ENCODE results near the gene ALOX12.
A peak's percentile ranks its signal among the peaks of the same experiment; 100 is the strongest.

ALOX12 gene

DNA sequence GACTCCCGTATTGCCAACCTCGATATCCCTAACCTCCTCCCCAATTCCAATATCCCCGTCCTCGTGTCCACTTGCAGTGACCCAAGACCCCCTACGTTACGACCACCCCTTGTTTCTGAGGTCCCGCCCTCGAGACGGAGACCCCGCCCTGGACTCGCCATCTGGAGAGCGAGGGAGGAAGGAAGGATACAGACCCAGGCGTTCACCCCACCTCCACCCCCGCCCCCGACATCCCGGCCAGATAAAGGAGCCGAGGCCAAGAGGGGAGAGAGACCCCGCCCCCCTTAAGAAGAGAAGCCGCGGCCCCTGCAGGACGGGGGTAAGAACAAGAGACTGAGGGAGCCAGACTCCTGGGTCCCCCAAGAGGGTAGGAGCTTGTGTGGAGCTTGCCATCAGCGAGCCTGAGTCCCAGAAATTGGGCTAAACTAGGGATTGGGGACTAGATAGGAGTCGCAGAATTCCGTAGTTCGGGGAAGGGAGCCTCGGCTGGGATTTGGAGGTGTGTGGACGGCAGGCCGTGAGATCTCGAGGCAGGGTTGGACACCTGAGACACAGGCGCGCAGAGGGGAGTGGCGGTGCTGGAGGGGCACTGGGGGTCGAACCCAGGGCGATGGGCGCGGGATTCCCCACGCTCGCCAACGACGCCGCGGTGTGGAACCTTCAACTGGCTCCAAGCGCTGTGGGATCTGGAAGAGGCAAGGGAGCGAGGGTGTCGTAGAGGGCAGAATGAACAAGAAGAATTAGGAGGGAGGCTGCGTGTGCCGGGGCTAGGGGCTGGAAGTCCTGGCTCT is 27.1 kb downstream of the ALOX12 start, which contains the start of gene BCL6B:
Gene BCL6B (plus strand): TSS at position 270 of the 791 bp plus-strand sequence. CDS start 622 bp downstream, outside the sequence.
- no peak for DNase-seq

GRCh38 chr17:7023576-7024401 is 27.9 kb downstream of the ALOX12 start:
- DNase-seq: peak; percentile 96 to 97

- DNase-seq: no peak
These were observed 28.5 kb downstream of the ALOX12 start for GRCh38 chr17:7024402-7024785.

DNA sequence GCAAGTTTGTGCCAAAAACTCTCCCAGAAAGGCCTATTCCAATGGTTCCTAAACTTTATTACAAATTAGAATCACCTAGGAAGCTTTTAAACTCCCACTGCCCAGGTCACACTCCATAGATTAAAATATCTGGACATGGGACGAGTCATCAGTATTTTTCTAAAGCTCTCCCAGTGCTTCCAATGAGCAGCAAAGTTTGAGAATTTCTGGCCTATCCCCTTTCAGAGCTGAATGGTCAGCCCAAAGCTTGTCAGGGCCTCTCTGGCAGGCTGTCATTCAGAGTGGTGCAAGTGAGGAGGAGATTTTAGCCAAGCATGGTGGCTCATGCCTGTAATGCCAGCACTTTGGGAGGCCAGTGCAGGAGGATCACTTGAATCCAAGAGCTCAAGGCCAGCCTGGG is 29.4 kb downstream of the ALOX12 start:
- DNase-seq: no peak

GRCh38 chr17:7026471-7027115 is 30.7 kb downstream of the ALOX12 start:
- DNase-seq: no peak

DNA sequence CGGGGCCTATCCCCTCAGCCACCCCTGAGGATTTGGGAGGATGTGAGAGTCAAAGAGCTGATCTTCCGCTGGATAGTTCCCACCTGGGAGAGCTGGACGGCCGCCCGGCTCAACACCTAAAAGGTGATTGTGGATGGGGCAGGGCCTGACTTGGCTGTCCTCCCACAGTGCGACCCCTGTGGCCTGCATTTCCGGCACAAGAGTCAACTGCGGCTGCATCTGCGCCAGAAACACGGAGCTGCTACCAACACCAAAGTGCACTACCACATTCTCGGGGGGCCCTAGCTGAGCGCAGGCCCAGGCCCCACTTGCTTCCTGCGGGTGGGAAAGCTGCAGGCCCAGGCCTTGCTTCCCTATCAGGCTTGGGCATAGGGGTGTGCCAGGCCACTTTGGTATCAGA is 31.5 kb downstream of the ALOX12 start:
- DNase-seq: no peak

DNA sequence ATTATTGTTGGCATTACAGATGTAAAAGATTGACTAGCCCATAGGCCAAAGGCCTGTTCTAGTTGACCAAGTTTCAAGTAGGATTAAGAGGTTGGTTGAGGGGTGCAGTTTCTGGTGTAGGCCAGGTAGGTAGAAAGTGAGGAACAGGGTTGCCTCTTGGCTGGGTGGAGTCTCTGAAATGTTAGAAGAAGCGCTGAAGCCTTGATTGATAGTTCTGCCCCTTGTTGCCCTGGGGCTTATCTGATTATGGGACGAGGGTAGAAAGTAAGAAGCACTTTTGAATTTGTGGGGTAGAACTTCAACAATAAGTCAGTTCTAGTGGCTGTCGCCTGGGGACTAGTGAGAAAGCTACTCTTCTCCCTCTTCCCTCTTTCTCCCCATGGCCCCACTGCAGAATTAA is 33.2 kb downstream of the ALOX12 start:
- DNase-seq: no peak

DNA sequence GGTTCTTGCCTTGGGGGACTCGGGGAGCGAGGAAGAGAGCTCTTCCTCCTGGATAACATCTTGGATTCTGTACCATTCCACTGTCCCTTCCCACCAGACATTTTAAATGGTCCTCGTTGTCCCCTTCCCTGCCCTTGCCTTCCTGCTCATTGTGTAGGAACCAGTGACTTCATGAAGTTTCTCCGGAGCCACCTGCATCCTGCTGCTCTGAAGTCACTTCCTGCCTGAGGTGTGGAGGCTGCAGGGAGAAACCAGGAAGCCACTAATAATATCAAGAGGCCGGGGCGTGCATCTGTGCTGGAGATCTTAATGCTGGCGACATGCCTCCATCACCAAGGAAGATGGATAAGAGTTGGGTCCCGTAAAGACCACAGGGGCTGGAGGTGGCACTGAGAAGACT is 33.8 kb downstream of the ALOX12 start:
- peak; percentile 58 to 71 for DNase-seq

DNA sequence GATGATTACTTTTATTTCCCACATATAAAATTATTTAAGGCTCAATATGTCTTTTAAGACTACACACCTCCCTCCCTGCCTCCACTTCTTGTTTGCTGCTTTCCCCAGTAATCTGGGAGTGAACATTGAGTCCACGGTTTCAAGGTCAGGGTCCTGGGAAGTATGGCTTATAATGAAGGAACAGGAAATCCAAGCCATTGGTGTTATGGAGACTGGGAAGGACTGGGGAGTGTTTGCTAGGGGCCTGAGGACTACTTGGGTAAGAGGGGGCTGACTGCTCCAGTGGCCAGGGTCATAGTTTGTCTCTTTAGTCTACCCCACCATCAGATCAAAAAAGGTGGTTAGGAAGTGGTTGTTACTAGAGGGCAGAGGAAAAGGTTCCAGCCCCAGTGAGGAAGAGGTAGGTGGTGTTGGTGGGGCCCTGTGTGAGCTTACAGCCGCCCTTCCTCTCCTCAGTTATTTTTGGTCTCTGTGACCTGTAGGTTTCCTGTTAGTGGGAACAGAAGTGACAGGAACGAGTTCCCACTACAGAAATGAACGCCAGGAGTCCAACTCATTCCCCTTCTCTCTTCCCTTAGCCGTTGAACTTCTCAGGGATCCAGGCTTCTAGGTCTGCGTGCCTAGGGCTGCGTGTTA is 39.2 kb downstream of the ALOX12 start:
- peak in 1 of 2 experiments; percentile 55 for DNase-seq

DNA sequence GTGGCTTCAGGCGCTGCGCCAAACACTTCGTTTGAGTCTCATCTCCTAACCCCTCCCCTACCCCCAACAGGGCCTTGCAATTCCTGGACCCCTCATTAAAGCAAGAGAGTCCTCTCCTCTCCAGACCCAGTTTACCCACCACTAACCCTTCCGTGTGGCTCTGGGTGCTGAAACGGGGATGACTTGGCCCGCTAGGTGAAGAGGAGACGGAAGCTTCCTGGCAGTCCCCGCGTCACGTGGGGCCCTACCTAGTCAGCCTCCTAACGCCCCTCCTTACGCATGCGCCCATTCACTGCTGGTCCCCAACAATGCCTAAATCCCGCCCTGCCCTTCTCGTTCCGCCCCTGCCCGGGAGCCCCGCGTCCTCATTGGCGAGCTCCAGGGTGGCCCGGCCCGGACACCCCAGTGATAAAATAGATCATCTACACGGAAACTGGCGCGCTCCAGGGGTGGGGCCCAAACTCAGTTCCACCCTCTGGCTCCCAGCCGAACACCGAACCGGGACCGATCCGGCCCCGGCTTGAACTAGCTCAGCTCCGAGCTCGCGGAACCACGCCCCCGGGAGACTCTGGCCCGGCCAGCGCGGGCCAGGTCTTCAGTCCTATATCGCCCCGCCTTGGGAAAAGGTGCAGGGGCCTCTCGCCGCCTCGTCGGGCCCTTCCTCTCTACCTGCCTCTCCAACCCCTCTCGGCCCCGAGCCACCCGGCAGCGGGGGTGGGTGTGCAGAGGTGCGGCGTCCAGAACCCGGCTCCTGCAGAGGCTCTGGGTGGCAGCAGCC is 39.9 kb downstream of the ALOX12 start, which contains the start of gene SLC16A13:
Gene SLC16A13 (plus strand): TSS at position 425 of the 778 bp plus-strand sequence. CDS start 368 bp downstream, outside the sequence.
- DNase-seq: peak; percentile 98 to 99

GRCh38 chr17:7038025-7038862 is 42.4 kb downstream of the ALOX12 start:
- DNase-seq: no peak

DNA sequence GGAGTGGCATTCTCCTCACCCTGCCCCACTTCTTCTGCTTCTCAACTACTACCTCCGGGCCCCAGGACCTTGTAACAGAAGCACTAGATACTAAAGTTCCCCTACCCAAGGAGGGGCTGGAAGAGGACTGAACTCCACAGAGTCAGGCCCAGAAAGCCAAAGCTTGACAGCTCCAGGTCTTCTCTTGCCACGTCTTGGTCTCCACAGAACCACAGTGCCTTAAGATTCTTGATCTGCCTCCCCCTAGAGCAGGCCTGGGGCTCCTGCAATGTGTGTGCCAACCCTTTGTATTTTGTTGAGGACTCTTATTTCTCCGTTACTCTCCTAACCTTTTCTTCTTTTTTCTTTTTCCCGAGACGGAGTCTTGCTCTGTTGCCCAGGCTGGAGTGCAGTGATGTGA is 44.0 kb downstream of the ALOX12 start:
- no peak for DNase-seq

- peak; percentile 26 to 34 for DNase-seq
These were observed 46.0 kb downstream of the ALOX12 start for GRCh38 chr17:7041607-7042500.

GRCh38 chr17:7042501-7043181 is 46.8 kb downstream of the ALOX12 start:
- peak; percentile 46 to 57 for DNase-seq

DNA sequence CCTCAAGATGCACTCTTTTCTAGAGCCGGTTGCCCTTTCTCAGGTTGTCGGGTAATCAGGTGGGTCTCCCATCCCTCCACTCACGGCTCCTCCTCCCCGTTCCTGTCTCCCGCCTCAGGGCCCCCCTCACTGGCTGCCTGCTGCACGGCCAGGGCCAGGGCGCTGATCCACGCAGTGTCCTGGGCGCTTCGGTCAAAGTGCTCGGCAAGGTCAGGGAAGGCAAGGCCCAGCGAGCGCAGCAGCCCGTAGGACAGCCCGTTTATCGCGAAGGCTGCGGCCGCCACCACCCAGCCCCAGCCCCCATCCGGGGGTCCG is 47.3 kb downstream of the ALOX12 start:
- DNase-seq: no peak

GRCh38 chr17:7043497-7044198 is 47.8 kb downstream of the ALOX12 start, which contains the start of gene SLC16A11:
SLC16A11 (minus strand) TSS chr17:7044092; CDS start chr17:7043513, 579 bp downstream.
- DNase-seq: peak; percentile 45 to 57

DNA sequence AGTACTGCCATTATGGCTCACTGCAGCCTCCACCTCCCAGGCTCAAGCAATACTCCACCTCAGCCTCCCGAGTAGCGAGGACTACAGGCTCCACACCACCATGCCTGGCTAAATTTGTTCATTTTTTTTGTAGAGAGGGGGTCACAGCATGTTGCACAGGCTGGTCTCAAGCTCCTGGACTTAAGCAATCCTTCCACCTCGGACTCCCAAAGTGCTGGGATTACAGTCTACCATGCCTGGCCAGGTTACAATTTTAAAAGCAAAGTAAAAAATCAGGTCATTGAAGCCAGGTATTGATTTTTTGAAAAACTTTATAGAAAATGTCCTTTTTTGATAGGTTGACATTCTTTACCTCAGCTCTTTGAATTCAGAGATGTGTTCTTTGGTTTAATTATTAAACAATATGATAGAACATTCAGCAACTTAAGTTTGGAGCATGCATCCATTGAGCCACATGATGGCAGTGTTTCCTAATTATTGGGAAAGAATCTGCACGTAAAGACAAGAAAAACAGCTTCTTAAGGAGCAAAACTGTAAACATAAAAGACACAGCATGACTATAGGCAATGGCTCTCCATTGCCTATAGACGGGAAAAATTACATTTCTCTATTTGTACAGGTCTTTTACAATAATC is 49.8 kb downstream of the ALOX12 start:
- DNase-seq: peak; percentile 30 to 43

GRCh38 chr17:7046127-7046724 is 50.4 kb downstream of the ALOX12 start:
- DNase-seq: peak; percentile 53 to 66
